Jurkat, Clone E6-1 (cell line): ENCODE results near the gene FABP3.

Source experiments
- DNase-seq: peaks from one replicate; pipeline ENCODE4 v3.0.0-alpha.2; 2011; ENCODE audit warnings: low read depth, low spot score
- H3K4me3 ChIP-seq: 2 replicates; pipeline ENCODE4 v1.5.1; 2011; ENCODE audit warnings: mild to moderate bottlenecking, low read length, control low read depth, moderate library complexity

FABP3 gene

DNA sequence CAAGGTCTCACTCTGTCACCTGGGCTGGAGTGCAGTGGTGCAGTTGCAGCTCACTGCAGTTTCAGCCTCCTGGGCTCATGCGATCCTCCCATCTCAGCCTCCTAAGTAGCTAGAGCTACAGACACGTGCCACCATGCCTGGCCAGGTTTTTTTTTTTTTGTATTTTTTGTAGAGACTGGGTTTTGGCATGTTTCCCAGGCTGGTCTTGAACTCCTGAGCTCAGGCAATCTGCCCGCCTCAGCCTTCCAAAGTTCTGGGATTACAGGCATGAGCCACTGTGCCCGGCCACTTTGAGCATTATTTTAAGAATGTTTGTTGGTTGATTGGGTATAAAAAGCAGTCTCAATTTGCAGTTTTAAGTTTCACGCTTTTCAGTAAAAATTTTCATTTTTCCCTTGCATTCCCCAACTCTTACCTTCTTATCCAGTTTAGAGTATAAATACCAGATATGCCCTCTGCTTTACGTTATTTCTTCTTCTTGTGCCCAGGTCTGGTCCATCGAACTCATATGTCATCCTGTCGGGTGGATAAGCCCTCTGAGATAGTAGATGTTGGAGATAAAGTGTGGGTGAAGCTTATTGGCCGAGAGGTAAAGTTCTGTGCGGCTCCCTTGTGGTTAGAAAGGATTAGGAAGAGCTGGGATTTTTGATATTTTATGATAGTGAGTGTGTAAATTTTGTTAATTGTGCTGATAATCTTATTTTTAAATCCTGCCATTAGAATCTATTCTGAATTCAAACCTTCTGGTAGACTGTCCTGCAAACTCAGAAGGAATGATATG is 36.0 kb downstream of the FABP3 start:
- no peak for DNase-seq
- no peak overlapping the region for H3K4me3 ChIP-seq

DNA sequence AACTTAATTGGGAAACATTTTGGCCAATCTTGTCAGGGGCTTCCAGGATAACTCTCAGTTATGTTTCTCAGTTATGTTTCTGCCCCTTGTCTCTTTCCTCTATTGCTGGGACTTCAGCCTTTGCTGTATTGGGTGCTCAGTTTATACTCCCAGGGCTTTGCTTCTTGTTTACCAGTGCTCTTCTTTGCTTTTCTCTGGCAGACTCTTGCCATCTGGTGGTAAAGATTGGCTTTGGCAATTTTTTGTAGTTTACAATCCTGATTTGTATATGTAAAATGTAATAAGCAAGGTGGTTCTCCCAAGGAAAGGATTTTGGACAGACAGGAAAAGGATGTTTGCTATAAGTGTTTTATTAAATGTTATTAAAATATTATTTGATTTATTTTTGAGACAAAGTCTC is 37.9 kb downstream of the FABP3 start:
- DNase-seq, result peak; percentile 39

DNA sequence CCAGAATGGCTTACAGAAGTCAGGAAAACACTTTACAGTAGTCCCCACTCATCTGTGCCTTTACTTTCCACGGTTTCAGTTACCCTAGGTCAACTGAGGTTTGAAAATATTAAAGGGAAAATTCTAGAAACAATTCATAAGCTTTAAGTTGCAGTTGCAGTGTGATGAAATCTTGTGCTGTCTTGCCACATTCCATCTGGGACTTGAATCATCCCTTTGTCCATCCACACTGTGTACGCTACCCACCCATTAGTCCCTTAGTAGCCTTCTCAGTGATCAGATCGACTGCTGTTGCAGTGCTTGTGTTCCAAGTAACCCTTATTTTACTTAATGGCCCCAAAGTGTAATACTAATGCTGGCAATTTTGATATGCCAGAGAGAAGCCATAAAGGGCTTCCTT is 45.5 kb downstream of the FABP3 start:
- DNase-seq, result no peak
- H3K4me3 ChIP-seq, result no peak overlapping the region

More for the DNA sequence above, 37.9 kb downstream of the FABP3 start:
- no peak overlapping the region for H3K4me3 ChIP-seq

DNA sequence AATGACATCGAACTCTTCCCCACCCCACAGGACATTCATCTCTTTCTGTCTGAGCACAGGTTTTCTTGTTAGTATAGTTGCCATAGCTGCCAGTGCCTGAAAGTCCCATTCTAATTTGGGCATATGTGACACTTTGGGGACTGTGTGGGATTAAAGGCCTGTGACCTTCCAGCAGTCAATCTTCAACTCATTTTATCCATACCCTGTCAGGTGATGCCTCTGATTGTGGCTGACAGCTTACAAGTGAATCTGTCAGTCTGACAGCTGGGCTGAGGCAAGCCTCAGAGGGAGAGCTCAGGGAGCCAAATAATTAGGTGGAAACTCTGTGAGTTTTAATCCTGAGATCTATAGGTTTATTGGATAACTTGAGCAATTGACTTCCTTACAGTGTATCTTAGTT is 46.4 kb downstream of the FABP3 start:
- H3K4me3 ChIP-seq, result no peak overlapping the region
- DNase-seq, result no peak

DNA sequence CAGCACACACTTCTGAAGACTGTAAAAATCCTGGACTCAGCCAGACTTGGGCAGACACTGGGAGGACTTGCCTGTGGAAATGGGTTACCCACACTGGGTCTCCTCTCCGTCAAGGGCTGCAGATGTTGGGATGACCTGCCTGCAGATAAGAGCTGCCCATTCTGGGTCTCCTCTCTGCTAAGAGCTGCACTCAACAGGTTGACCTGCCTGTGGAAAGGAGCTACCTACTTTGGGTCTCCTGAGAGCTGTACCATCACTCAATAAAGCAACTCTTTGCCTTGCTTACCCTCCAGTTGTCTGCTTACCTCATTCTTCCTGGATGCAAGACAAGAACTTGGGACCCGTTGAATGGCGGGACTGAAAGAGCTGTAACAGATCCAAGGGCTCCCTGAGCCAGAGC is 47.9 kb downstream of the FABP3 start:
- no peak for DNase-seq
- no peak overlapping the region for H3K4me3 ChIP-seq

DNA sequence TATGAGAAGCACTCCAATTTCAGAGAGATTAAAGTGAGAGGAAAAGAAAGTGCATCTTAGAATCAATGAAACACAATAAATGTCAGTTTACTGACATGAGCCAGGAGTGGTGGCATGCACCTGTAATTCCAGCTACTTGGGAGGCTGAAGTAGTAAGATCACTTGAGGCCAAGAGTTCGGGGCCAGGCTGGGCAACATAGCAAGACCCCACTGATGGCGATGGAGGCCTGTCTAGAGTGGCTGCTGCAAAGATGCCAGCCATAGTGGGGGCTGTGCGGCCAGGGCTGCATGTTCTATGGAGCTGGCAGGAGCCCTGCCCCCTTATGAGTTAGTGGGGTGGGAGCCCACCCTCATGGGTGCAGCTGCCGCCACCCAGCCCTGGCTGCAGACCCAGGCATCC is 48.8 kb downstream of the FABP3 start:
- no peak overlapping the region for H3K4me3 ChIP-seq
- DNase-seq, result no peak

DNA sequence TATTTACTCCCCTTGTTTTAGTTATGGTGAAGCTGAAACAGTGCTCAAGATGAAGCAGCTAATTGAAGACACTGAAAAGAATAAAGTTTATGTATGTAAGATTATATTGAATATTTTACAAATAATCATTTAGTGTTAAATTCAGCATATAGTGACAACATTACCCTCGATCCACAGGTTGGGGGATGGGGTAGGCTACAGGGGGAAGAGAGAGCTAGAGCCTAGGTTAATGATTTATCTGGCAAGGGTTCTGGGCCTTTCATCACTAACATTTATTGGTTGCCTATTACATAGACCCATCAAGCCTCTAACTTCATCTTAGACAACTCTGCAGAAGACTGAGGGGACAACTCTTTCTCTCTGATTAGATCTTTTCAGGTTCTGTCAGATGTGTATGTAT is 54.7 kb downstream of the FABP3 start:
- DNase-seq, result no peak
- H3K4me3 ChIP-seq, result no peak overlapping the region

DNA sequence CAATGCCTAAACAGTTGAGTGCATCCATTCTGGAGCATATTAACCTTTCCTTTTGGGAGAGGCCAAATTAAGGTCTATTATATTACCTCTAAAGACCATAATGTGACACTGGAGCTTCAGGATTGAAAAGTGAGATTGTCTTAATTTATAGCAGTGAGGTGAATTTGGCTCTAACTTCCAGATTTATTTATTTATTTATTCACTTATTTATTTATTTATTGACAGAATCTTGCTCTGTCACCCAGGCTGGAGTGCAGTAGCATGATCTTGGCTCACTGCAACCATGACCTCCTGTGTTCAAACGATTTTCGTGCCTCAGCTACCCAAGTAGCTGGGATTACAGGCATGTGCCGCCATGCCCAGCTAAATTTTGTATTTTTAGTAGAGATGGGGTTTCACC is 57.0 kb downstream of the FABP3 start:
- DNase-seq, result no peak
- H3K4me3 ChIP-seq, result no peak overlapping the region
